Right lobe of liver (tissue), 6 donors: Measurements from ENCODE around the gene SERPINF2. TPM values are rescaled to one million over a fixed set of nuclear protein-coding genes. Genes with fewer than 3 reads are reported as not detected.
"Not testable (repeated sequence)": the region's sequence is repeated elsewhere in the genome, so short reads cannot be mapped to it uniquely, and the experiment has no call there.

Experiments used
- ATAC-seq, 4 donors: fragments of 200-7000 bp; cut with Tn5 transposase; one replicate each; pipeline ENCODE4 v1.9.1; 2020; ENCODE audit warnings: mild to moderate bottlenecking in 4 of 4, moderate library complexity in 4 of 4
- DNase-seq, 3 donors: peaks; one replicate each; pipeline ENCODE4 v3.0.0-alpha.2; 2020
- H3K27ac ChIP-seq, 3 donors: fragments of 200-600 bp; one replicate each; pipeline ENCODE4 v1.8.0; 2022
- H3K27me3 ChIP-seq, 2 donors: fragments of 200-600 bp; one replicate each; pipeline ENCODE4 v1.8.0; 2022
- H3K36me3 ChIP-seq, 4 donors: fragments of 200-600 bp; sonication (generic) in 1 of 4; one replicate each; pipeline versions ENCODE4 v1.5.1 to v1.8.0; 2017 to 2022; ENCODE audit warnings: control low read depth in 1 of 4
- H3K4me1 ChIP-seq, 4 donors: fragments of 200-600 bp; sonication (generic) in 1 of 4; one replicate each; pipeline versions ENCODE4 v1.5.1 to v1.8.0; 2017 to 2022; ENCODE audit warnings: control low read depth in 1 of 4
- H3K4me3 ChIP-seq, 3 donors: fragments of 200-600 bp; one replicate each; pipeline ENCODE4 v1.8.0; 2022
- H3K9me3 ChIP-seq, 4 donors: fragments of 200-600 bp; sonication (generic) in 1 of 4; one replicate each; pipeline versions ENCODE4 v1.5.1 to v1.8.0; 2017 to 2022; ENCODE audit warnings: control low read depth in 1 of 4
- POLR2A ChIP-seq: fragments of 450-650 bp; IDR thresholded peaks from one replicate; pipeline ENCODE4 v1.6.1; 2017; ENCODE audit warnings: antibody characterized with exemption, mild to moderate bottlenecking
- WGBS: methylation state at CpG from one replicate; pipeline ENCODE4 v1.1.6; 2018; ENCODE audit warnings: low coverage, low lambda C conversion rate; ENCODE audit not compliant: insufficient coverage; ENCODE audit errors: missing lambda C conversion rate; 5-methylcytosine and 5-hydroxymethylcytosine counted together
- intact Hi-C, 2 donors: fragments of 100-400 bp; cut with DNase I; formaldehyde crosslinking; loops; one replicate each; pipeline versions ENCODE4 v1.11.2 to v1.14.1; 2022
- total RNA-seq, 6 experiments: library from RNA; depleted of rRNA in 2 of 6; stranded (reverse); fragments of >200 nt in 2 of 6; fragmentation: NEBNext Ultra II Directional in 3 of 6; extraction: Animal tissue kit (Norgen Biotek cat#: 25700) in 3 of 6; gene quantifications; one replicate each; pipeline versions ENCODE4 v1.1.0 to v1.2.4, GENCODE V29; 2016 to 2023
- TF ChIP-seq, protein P1 (sequence below), 4 donors: fragments of 200-600 bp in 3 of 4; fragments of 450-650 bp in 1 of 4; IDR thresholded peaks; one replicate each; pipeline versions ENCODE4 v1.5.1 to v1.8.0; 2016 to 2022; ENCODE audit warnings: antibody characterized with exemption in 4 of 4, mild to moderate bottlenecking in 2 of 4
- donor health status: DM: no; HTN: yes; CAD: no.
- donor health status: DM: no; HTN: no; CAD: no.
- donor health status: DM: no; HTN: no; CAD: no.
- donor health status: DM: no; HTN: yes; CAD: no.
- donor health status: DM: no; HTN: yes; CAD: no.

The SERPINF2 gene
- total RNA-seq, 6 experiments from 2014 or later: 1,040 to 1,391 (median 1,137) TPM

DNA sequence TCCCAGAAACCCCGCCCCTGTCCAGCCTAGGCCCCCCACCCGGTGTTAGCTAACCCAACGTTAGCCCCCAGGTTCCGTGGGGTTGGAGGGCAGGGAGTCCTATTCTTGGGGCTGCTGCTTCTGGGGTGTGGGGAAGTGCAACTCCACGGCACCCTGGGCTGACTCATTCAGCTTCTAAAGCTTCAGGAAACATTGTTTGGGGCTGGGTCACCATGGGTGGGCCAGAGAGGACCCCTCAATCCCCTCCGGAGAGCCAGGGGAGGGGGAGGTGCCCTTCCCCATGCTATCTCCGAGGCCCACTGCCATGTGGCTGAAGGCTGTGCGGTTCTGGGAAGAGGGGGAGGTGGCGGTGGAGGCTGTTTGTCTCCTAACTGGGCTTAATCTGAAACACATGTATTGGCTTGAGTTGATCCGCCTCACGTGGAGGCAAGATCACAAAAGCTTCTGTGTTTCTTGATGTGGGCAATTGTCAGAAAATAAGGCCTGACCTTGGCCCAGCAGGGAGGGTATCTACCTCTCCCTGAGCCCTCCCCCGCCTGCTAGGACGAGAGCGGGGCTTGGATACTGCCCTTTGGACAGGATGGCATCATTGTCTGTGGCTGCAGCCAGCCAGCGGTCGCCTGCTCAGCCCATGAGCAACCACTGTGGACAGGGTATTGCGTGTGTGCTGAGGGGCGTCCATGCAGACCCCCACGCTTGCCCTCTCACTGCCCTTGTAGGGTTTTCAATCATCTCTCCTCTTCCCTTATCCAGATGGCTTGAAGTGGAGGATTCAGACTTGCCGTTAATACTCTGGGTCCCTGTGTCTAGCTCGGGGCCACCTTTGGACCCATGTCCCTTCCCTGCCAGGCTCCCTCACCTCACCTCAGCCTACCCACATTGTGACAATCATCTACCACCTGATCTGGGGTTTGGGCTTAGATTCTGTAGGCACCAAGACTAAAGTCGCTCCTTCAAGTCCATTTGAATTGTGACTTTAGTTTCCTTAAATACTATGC is 20.5 kb downstream of the SERPINF2 start:
- H3K4me1 ChIP-seq: peaks cover 0 to 43% (median 15%) of the 10 kb centered on the region in 4 donors
- intact Hi-C loops: no loop called here
- peak; percentile 76 to 87 (median 82) for ATAC-seq

DNA sequence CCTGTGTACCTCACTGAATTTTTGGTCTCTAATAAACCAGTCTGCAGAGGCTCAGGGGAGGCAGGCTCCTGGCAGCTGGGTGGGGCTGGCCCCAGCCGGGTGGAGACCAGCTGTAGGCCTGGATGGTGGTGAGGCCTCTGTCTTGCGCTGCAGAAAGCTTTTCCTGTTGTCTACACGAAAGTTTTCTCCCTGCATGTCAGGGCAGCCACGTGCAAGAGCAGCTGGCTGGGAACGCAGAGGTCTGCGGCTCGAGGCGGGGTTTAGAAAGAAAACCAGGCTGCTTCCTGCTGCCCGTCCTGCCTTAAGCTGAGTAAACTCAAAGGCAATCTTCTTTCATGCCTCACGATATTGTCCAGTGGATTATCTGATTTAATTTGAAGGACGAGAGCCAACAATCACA is 21.6 kb downstream of the SERPINF2 start:
- intact Hi-C loops: no loop called here
- Histone ChIP-seq H3K27ac (peak overlapping the region; percentile 78 to 91 (median 88)), H3K4me1 (peaks cover 0 to 43% (median 15%) of the 10 kb centered on the region in 4 donors), H3K36me3 (peaks cover 0 to 16% (median 3%) of the 10 kb centered on the region in 4 donors), H3K9me3 (no peaks in the 10 kb centered on the region), H3K27me3 (no peaks in the 10 kb centered on the region), H3K4me3 (peak overlapping the region; percentile 54 to 82 (median 74))
- DNase-seq (peak; percentile 78 to 83 (median 80)), ATAC-seq (peak; percentile 27 to 49 (median 43))
- WGBS: 0% methylated on average over 11 of the region's 11 CpGs
- peak; percentile 57 for TF ChIP-seq POLR2A
- TF ChIP-seq, protein P1, sequence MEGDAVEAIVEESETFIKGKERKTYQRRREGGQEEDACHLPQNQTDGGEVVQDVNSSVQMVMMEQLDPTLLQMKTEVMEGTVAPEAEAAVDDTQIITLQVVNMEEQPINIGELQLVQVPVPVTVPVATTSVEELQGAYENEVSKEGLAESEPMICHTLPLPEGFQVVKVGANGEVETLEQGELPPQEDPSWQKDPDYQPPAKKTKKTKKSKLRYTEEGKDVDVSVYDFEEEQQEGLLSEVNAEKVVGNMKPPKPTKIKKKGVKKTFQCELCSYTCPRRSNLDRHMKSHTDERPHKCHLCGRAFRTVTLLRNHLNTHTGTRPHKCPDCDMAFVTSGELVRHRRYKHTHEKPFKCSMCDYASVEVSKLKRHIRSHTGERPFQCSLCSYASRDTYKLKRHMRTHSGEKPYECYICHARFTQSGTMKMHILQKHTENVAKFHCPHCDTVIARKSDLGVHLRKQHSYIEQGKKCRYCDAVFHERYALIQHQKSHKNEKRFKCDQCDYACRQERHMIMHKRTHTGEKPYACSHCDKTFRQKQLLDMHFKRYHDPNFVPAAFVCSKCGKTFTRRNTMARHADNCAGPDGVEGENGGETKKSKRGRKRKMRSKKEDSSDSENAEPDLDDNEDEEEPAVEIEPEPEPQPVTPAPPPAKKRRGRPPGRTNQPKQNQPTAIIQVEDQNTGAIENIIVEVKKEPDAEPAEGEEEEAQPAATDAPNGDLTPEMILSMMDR (IDR thresholded peaks at IDR 0.05): no peak

More for the DNA sequence above, 20.5 kb downstream of the SERPINF2 start:
- peak overlapping the region; percentile 78 to 91 (median 88) for H3K27ac ChIP-seq
- 25% methylated on average over 11 of the region's 22 CpGs for WGBS
- H3K4me3 ChIP-seq: peak overlapping the region; percentile 54 to 82 (median 74)
- peak; percentile 86 to 93 (median 91) for DNase-seq
- H3K9me3 ChIP-seq: no peaks in the 10 kb centered on the region
- peaks cover 0 to 10% (median 0%) of the 10 kb centered on the region in 4 donors for H3K36me3 ChIP-seq
- H3K27me3 ChIP-seq: no peaks in the 10 kb centered on the region
- TF ChIP-seq, protein P1 (IDR thresholded peaks at IDR 0.05): no peak
- TF ChIP-seq POLR2A: peak; percentile 81

DNA sequence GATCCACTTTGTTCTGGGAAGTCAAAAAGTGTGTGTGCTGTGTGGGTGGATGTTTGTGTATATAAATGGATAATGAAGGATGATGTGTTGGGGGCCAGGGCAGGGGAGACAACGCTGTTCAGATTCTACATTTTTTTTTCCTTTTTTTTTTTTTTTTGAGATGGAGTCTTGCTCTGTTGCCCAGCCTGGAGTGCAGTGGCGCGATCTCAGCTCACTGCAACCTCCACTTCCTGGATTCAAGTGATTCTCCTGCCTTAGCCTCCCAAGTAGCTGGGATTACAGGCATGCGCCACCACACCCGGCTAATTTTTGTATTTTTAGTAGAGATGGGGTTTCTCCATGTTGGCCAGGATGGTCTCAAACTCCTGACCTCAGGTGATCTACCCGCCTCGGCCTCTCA is 22.0 kb downstream of the SERPINF2 start:
- peaks cover 0 to 43% (median 15%) of the 10 kb centered on the region in 4 donors for H3K4me1 ChIP-seq
- peak overlapping the region; percentile 54 to 82 (median 74) for H3K4me3 ChIP-seq
- ATAC-seq, intact Hi-C loops, DNase-seq, H3K27me3 ChIP-seq, H3K9me3 ChIP-seq: not testable (repeated sequence)
- peaks cover 0 to 20% (median 5%) of the 10 kb centered on the region in 4 donors for H3K36me3 ChIP-seq
- H3K27ac ChIP-seq: peak overlapping the region; percentile 78 to 91 (median 88)
- 77% methylated on average over 5 of the region's 7 CpGs for WGBS

DNA sequence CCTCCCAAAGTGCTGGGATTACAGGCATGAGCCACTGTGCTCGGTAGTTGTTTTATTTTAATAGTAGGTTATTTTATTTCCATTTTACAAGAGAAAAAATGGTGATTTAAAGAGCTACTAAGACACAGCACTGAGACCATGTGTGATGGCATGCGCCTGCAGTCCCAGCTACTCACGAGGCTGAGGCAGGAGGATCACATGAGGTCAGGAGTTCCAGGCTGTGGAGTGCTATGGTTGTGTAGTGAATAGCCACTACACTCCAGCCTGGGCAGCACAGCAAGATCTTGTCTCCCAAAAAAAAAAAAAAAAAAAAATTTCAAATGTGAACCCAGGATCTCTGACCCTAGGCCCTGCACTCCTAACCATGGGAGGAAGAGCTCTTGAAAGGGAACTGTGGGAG is 22.9 kb downstream of the SERPINF2 start:
- peaks cover 0 to 27% (median 10%) of the 10 kb centered on the region in 4 donors for H3K36me3 ChIP-seq
- no peak for TF ChIP-seq POLR2A
- TF ChIP-seq, protein P1 (IDR thresholded peaks at IDR 0.05): no peak
- no peak for DNase-seq
- peaks cover 0 to 43% (median 15%) of the 10 kb centered on the region in 4 donors for H3K4me1 ChIP-seq
- no peak for ATAC-seq
- no peaks in the 10 kb centered on the region for H3K9me3 ChIP-seq
- H3K27me3 ChIP-seq: no peaks in the 10 kb centered on the region
- intact Hi-C loops: no loop called here
- no peak overlapping the region for H3K27ac ChIP-seq
- 70% methylated on average over 3 of the region's 3 CpGs for WGBS
- no peak overlapping the region for H3K4me3 ChIP-seq
